ENCODE results near the gene SEPTIN6. TPM values are rescaled to one million over a fixed set of nuclear protein-coding genes. Genes with fewer than 3 reads are reported as not detected.

SEPTIN6 gene
- 25.2 and 26.6 TPM in 2 replicates for total RNA-seq

GRCh38 chrX:119693040-119693995 lies at the start of gene SEPTIN6:
Gene SEPTIN6, minus strand, starts transcription at chrX:119693168. Its CDS starts 63 bp downstream, at chrX:119693105.

Small RNAs within 50 kb of the gene (small RNA-seq; reads per million reads assigned to genes)
- not detected for gene MIR766

Other genes starting within 250 kb of the SEPTIN6 start
- 148 and 168 TPM in 2 replicates for gene SLC25A5, start 224.7 kb downstream of the SEPTIN6 start, total RNA-seq
- gene STEEP1, start 127.8 kb downstream of the SEPTIN6 start, total RNA-seq: 30.2 and 33.0 TPM in 2 replicates
- 47.7 and 56.5 TPM in 2 replicates for gene UBE2A, start 118.6 kb downstream of the SEPTIN6 start, total RNA-seq
- gene NKRF, start 86.7 kb downstream of the SEPTIN6 start, total RNA-seq: 5.9 and 6.1 TPM in 2 replicates
- gene SOWAHD, start 65.4 kb upstream of the SEPTIN6 start, total RNA-seq: 0.13 and 0.32 TPM in 2 replicates
- gene RPL39, start 98.5 kb upstream of the SEPTIN6 start, total RNA-seq: 1,978 and 2,317 TPM in 2 replicates
- 1.8 TPM in 2 replicates for gene UPF3B, start 159.8 kb upstream of the SEPTIN6 start, total RNA-seq
- 12.0 and 12.5 TPM in 2 replicates for gene RNF113A, start 178.6 kb upstream of the SEPTIN6 start, total RNA-seq
- 55.8 and 56.6 TPM in 2 replicates for gene NDUFA1, start 178.7 kb upstream of the SEPTIN6 start, total RNA-seq
- not detected in 2 replicates for gene AKAP14, start 202.7 kb upstream of the SEPTIN6 start, total RNA-seq